AG08395 (cell line): ENCODE measurements around the gene ALDH1A2.

Experiments used
- DNase-seq: peaks from one replicate; pipeline ENCODE4 v3.0.0; 2012; ENCODE audit warnings: mixed read lengths, low spot score

The ALDH1A2 gene

DNA sequence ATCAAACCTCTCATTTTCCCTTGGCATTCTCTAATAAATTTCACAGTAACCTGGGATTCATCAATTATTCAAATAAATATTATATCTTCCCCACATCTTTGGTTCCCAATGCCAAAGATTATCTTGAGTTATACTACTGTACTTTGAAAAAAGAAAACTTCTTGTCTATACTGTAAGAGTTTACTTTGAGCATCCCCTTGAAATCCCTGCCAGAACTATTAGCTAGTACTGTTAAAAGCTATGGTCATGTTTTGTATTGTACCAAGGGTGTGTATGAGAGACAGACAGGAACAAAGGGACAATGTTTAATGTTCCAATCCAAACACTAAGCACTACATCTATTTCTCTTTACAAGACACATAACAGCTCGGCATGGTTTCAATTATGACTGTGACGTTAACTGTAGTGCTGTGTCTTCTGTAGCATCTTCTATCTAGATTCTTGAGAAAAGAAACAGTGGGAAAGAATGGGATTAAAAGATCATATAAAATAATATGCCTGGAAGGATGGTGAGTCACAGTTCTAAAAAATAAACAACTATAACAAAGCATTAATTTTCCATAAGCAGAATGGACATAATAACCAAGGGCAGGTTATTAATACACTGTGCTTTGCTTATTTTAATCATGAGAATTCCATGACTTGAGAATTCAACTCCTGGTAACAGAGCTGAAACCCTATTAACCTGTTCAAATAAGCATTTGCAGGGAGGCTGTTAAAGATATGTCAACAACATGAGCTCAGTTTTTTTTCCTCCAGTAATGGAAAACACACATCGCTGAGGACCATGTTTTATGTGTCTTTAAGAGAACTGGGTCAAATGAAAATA, 71.1 kb downstream of the ALDH1A2 start:
- no peak for DNase-seq

DNA sequence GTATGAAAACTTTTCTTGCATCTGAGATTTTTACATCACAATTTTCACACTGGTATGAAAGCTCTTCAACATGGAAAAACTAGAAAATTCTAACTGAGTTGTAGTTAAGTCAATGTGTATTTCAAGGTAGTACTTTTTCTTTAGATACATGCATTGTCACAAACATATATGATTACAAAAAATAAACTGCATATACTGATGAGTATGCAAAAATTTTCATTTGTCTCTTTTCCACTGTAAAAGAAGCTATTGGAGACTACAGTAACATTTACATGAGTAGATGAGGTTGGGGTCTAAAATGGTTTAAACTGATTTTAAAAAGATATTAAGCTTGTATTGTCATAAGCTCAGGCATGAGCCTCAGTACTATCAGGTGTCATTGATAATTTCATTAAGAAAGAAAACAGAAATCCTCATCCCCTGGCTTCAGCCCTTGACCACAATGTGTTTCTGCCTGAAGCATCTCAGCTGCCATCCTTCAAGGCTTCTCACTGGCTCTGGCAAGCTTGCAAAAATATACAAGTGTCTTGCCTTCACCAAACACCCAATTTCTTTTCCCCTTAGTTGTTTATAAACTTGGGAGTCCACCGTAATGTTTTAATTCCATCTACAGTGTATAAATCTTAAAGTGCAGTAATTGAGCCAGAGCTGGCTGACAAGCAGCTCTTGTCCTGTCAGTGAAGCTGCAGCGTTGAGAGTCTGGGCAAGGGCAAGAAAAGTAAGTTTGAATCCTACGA, 71.9 kb downstream of the ALDH1A2 start:
- DNase-seq, result no peak

DNA sequence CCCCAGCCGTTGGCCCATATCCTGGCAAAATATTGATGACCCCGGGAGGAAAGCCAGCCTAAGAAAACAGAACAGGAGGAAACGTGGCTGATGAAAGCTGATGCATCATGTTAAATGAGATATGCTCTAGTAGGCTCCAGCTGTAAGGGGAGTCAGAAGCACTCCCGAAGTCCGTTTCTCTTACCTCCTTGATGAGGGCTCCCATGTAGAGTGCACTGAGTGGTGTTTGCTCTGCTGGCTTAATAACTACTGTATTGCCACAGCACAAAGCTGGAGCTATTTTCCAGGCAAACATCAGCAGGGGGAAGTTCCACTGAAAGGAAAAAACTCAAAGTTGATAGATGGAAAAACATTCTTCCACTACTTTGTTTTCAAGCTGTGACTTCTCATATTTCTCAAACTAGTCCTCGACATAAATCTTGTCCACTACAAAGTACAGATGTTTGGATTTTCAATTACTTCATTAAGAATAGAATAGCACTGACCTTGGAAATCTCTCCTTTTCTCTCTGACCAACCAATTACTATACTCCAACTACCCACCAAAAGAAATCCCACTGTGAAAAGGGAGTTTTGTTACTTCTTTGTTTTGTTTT, 72.7 kb downstream of the ALDH1A2 start:
- no peak for DNase-seq

DNA sequence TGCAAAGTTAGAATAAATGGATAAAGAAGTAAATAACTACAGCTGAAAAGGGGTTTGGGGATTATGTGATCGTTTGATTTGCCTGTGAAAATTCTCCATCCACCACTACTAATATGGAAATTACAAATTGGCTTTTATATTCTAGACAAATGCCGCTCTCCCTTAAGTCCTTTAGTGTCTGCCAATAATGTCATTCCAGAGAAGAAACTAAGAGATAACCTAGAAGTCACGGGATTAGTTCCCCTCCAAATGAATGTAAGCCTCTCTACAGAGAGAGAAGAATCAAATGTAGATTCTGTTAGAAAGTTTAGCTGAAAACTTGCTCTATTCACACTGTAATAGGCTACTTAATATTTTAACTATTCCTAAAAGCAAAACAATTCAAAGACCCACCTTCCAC, 92.0 kb downstream of the ALDH1A2 start:
- no peak for DNase-seq

DNA sequence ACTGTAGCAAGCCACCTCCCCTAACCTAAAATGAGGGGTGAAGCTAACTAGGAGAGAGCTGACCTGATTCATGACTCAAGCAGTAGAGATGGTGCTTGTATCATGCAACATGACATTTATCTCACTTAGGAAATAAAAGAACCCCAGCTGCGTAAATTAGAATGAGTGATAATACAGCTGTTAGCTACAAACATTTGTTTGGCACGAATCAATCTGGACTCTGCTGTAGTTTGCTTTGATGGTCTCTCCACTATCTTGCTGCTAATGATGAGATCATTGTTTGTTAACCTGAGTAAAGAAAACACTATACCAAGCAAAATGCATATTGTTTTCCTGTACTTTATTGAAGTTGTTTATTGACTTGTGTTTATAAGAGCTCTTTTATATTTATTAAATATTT, 92.6 kb downstream of the ALDH1A2 start:
- no peak for DNase-seq

DNA sequence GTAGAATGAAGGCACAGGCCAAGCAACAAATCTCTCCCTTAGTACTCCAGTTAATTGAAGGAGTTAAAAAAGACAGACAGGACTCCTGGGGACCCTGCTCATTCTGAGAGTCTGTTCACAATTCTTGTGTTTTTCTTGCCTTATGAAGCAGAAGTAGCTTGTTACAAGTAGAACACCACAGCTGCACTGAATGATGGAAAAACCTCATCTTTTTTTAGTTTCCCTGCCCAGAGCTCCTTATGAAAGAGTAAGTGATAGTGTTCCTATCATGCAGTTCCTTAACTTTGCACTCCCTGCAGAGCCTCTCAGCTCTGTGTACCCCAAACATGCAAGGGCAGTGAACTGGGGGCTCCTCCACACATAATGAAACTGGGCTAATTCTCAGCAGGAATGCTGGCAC, 95.5 kb downstream of the ALDH1A2 start:
- DNase-seq, result no peak

DNA sequence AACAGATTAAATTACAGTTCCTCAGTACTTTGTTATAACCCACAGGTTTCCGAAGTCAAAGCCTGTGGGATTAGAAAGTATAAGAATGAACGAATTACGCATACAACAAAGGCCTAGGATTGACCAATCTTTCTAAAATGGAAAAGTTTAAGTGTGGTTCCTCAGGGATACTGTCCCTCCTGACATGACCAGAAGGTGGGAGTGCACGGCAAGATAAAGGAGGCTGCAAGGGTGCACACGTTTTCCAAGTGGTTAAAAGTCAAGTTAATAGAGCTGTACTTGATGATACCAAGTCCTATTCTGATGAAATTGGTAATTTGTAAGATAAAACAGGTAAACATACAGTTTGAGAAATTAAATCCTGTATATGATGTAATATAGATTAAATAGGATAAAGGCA, 96.2 kb downstream of the ALDH1A2 start:
- DNase-seq, result no peak

DNA sequence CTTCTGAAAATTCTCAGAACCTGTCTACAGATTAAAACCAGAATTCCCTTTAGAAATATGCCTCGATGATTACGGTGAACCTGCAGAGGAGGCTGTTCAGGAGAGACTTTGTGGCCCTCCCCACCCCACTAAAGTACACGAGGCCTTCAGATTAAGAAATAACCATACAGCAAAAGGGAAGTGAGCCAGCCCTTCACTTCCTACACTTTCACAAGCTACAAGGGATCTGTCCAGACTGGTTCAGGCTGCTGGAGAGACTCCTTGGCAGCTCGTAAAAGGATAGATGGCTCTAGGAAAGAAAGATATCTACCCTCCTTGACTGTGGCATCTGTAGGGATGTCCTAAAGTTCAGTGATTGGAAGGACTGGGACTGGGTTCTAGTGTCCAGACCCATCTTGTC, 102.6 kb downstream of the ALDH1A2 start:
- no peak for DNase-seq

DNA sequence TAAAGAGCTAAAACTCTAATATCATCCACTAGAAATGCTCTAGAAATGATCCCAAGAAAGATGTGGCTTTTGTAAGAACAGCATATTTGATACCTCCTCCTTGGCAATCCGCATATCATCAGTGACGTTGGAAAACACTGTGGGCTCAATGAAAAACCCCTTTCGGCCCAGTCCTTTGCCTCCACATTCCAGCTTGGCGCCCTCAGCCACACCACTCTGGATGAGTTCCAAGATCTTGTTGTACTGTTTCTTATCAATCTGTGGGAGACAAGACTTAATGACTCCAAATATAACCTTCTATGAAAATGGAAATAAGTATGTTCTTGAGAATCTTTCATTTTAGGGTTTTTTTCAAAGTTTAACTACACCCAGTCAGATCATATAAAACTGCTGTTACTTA, 103.6 kb downstream of the ALDH1A2 start:
- DNase-seq, result no peak

DNA sequence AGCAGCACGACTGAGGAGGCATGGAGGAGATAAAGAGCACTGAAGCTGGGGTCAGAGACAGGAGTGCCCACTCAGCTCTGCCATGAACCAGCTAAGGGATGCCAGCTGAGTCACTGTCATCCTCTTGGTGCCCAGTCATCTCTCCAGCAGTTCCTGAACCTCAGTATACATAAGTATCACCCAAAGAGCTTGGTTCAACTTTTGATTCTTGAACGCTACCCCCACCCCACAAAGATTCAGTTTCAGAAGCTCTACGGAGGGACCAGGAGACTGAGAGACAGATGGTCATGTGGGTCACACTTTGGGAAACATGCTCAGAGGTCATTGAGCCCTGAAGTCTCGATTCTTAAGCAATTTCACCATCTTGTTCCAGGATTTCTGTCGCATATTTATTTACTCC, 108.4 kb downstream of the ALDH1A2 start:
- DNase-seq, result no peak

DNA sequence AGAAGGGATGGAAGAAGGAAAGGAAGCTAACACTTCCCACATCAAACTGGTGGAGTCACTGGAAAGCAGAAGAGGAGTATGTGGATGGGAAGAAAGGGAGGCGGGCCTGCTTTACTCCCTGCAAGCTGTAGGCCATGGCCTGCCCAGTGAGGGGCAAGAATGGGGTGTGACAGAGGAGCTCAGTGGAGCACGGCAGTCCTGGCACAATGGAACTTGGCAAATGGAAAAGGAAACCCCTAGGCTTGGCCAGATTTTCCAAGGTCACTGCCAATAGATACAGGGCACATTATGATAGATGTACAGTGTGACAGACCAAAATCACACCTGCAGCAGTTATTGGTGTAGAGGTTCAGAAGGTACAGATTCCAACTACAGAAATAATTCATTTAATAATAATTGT, 111.6 kb downstream of the ALDH1A2 start:
- no peak for DNase-seq

DNA sequence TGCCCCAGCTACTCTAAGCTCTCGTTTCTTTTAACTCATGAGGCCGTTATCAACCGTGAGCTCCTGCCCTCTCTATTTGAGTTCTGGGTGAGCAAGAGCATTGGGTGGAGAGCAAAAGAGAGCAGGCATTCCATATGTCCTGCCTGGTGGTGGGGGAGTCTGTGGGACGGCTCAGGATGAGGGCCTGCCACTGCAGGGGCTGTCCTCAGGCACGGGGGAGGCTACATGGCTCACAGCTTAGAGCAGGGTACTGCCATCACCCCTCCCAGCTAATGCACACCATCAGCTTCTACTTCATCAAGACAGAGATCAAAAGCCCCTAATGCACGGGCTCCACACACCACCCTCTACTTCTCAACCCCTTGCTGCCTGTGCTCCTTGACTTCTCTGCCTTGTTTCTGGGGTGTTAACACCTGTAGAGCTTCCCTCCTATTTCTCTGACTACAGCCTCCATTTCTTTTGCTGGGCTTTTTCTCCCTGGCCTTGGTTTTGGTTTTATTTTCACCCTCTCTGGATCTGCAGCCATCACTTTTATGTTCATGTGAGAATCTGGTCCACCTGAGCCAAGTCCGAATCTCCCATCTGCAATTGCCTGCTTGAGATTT, 114.1 kb downstream of the ALDH1A2 start:
- no peak for DNase-seq

DNA sequence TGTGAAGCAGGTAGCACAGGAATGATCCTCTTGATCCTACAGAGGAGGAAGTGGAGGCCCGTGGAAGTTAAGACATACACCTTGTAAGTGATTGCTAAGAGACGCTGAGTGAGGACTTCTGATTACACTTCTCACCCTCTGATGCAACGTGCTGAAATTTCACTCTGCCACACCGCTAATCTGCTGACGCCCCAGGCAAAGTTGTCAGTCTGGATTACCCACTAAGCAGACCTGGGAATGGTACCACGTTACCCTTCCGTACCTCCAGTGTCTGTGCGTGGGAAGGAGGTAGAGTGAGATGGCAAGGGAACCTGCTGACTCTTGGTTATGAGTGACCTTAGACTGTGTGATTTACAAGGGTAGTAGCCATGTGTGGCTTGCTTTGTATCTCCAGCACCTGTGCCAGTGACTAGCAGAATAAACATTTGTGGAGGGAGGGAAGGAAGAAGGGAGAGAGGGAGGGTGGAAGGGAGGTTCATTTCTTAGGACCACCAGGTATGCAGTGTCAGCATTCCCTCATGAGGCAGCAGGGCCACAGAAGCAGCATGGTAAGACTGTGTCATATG, 115.0 kb downstream of the ALDH1A2 start:
- no peak for DNase-seq

DNA sequence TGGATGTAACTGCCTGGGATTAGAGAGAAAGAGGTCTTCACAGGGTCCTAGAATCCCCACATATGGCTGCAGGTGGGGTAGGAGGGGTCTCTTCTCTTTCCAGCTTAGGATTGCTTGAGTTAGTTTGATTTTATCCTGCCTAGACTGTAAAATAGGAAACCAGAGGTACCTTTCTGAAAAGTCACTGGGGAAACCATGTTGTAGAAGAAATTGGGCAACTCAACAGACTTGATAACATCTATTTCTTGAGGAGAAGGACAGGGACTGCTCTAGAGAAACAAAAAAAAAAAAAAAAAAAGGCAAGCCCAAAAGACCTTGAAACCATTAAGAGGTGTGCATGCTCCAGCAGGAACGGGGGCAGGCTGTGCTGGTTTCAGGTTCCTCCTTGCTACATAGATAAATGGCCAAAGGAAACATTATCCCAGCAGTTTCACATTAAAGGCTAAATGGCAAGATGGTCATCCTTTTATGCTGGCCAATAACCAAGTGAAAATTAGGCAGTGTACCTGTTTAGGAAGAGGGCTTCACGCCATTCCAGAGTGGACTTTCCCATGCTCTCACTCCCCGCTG, 116.1 kb downstream of the ALDH1A2 start:
- DNase-seq, result no peak

DNA sequence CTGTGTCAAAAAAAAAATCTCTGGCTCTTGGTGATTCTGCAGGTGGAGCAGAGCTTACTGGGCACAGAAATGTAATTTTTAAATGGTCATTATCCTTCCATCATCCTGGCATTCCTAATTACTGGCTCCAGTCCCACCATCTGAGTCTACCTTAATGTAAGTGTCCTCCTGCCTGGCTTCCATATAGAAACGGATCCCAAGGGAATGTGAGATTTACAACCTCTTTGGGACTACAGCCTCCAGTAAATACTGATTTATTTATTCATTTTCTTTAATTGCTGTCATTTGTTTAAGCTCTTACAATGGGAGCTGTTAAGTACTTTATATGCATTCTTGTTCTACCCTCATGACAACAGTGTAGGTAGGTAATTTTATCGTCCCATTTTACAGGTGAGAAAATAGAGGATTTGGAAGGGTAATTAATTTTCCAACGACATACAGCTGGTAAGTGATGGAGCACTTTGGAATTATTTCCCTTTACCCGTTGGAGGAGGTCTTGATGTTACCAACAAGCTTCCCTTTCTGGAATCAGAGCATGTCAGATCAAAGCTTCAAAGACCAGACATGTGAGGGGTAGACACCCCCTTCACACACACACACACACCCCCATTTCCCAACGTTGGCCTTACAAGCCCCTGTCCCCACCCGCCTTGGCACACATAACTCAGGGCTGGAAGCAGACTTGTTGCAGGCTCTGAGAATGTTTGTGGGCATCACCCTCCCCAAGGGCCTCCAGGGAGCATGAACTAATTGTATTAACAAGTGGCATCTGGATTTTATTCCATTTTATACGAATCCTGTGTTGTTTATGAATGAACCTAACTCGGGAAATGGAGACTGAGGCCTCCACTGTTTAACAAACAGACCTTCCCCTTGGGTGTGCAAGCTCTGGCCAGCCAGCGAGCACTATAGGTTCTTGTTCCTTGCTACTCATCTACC, 116.9 kb downstream of the ALDH1A2 start:
- DNase-seq, result no peak

DNA sequence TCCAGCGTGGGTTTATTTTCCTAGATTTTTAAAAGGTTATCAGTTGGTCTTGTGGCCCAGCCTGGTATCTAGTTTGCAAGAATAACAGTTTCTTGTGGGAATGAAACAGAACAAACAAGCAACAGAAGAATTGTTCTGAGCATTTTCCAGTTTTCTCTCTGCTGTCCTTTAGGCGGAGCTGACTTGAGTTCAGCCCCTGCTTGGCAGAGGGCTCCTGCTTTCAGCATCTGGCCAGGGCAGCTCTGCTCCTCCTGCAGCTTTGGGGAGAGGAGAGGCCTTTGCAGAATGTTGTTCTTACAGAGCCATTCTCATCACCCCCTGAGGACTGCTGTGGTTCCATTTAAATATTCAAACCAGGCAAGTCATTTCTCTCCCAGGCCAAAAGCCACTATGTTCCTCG, 117.7 kb downstream of the ALDH1A2 start:
- DNase-seq, result no peak

DNA sequence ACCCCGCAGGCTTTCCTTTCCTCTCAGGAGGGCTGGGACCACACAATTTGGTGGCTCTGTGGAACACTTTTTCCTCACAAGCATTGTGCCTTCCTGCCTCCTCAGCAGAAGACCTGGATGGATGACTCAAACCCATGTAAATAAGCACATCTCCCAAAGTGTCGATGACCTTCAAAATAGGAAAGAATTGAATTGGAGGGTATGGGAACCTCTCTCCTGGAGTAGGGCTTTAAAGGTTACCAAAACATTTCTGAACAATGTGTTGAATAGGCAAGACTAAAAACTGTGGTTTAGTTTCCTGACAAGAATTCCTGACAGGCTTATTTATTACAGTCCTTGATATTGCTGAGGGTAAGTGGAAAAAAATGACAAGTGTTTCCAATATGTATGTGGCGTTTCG, 118.2 kb downstream of the ALDH1A2 start:
- DNase-seq, result no peak

DNA sequence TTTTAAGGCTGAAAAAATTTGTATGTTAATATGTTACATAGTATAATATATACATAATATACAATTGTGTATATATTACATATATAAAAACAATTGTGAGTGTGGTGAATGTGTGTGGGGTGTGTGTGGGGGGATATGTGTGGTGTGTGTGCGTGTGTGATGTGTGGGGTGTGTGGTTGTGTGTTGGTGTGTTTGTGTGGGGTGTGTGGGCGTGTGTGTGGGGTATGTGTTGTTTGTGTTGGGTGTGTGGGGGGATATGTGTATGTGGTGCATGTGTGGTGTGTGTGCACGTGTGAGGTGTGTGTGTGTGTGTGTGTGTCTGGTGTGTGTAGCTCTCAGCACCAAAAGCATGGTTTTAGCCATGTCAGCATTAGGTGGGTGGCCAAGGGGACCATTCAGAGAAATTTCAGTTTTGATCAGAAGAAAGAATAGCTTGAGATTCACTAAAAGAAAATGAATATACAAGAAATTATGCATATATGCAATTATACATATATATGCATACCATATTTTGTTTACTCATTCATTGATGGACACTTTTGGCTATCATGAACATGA, 118.9 kb downstream of the ALDH1A2 start:
- DNase-seq, result no peak

DNA sequence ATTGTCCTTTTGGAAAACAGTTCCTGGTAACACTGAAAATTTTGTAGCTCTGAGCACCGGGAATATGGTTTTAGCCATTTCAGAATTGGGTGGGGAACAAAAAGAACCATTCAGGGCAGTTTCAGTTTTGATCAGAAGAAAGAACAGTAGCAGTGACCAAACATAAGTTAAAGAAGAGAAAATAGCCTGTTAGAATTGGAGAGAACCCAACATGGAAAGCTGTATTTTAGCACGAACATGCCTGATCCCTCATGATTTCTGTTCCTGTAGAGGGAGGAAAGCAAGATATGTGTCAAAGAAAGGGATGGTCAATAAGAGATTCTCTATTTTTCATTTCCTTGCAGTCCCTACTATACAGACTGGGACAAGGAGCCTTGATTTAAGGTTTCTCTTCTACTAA, 119.9 kb downstream of the ALDH1A2 start:
- DNase-seq, result no peak

DNA sequence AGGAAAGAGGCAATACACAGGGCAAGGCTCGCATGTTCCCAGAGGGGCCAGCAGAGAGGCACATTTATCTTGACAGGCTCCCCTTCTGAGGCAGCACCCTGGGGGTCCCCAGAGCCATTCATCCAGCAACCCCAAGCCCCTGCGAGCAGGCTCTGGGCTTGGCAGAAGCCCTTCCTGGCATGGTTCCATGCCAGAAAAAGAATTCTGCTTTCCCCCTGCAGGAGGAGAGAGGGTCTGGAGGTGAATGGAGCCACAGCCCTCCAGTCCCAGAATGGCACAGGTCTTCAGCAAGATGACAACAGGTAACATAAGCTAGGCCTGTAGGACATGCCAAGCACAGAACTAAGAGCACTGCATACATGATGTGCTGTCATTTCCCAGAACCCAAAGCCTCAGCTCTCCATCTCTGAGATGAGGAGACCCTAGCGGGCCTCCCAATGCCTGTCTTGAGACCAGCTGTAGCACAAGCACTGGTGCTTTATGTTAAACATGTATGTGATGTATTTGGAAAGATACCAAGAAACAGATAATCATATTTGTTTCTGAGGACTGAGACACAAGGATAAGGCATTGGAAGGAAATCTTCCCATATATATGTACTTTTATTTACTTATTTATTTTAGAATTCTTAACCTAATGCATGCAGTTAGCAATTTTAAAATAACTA, 121.6 kb downstream of the ALDH1A2 start:
- no peak for DNase-seq
